GM12801 (cell line): ENCODE results near the gene CRB2.

ENCODE experiments used
- TF ChIP-seq, protein P1 (sequence below): IDR thresholded peaks from one replicate; pipeline ENCODE4 v1.5.1; 2011; ENCODE audit warnings: control low read depth; ENCODE audit not compliant: insufficient read length; ENCODE audit errors: extremely low read depth

The CRB2 gene

DNA sequence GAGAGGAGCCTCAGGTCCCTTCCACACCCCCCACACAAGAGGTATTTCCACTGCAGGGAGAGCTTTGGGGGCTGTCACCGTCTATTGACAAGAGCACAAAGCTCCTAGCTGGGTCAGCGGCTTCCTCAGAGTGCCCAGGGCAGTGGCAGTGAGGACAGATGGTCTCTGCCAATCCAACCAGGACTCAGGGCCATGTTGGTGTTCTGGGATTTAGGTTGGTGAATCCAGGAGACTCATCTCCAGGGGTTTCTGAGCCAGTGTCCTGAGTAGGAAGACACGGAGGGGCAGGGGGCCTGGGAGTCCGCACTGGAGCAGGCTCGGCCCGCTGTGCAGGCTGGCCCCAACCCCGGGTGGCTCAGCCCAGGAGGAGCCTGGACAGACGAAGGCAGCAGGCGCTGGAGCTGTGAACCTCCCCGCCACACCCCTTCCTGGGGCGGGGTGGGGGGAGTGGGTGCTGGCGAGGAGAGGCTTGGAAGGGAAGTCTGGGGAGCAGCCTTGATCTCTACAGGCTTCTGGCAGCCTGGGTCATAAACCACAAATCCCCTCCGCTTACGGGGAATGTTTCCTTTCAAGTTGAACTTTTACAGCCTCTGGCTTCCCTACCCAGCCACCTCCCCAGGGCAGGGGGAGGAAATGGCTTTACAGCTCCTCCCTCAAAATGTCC lies 19.6 kb downstream of the CRB2 start:
- TF ChIP-seq, protein P1, sequence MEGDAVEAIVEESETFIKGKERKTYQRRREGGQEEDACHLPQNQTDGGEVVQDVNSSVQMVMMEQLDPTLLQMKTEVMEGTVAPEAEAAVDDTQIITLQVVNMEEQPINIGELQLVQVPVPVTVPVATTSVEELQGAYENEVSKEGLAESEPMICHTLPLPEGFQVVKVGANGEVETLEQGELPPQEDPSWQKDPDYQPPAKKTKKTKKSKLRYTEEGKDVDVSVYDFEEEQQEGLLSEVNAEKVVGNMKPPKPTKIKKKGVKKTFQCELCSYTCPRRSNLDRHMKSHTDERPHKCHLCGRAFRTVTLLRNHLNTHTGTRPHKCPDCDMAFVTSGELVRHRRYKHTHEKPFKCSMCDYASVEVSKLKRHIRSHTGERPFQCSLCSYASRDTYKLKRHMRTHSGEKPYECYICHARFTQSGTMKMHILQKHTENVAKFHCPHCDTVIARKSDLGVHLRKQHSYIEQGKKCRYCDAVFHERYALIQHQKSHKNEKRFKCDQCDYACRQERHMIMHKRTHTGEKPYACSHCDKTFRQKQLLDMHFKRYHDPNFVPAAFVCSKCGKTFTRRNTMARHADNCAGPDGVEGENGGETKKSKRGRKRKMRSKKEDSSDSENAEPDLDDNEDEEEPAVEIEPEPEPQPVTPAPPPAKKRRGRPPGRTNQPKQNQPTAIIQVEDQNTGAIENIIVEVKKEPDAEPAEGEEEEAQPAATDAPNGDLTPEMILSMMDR: no peak

DNA sequence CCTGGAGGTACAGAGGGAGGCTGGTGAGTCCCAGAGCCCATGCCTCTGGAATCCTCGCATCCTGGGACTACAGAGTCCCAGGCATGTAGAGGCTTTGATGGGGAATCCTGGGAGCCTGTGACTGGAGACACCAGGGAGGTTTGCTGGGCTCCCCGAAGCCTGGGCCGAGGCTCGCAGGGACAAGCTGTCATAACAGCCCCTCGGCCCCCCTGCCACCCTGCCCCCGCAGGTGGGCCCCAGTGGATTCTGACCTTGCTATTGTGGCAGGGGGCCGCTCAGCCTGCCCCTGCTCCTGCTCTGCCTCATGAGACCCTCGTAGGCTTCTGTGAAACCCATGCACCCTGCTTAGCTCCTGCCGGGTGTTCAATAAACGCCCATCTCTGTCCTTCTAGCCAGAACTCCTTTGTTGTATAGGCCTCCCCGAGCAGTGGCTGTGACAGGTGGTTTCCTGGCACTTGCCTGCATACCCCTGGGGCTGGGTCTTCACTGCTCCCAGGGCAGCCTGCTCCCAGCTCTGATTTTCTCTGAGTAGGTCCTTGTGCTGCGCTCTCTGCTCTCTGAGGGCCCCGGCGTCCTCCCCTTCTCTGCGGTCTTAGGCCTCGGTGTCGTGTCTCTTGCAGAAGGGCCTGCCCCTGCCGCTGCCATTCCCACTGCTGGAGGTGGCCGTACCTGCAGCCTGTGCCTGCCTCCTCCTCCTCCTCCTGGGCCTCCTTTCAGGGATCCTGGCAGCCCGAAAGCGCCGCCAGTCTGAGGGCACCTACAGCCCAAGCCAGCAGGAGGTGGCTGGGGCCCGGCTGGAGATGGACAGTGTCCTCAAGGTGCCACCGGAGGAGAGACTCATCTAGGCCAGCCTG lies 20.4 kb downstream of the CRB2 start:
- TF ChIP-seq, protein P1: no peak

DNA sequence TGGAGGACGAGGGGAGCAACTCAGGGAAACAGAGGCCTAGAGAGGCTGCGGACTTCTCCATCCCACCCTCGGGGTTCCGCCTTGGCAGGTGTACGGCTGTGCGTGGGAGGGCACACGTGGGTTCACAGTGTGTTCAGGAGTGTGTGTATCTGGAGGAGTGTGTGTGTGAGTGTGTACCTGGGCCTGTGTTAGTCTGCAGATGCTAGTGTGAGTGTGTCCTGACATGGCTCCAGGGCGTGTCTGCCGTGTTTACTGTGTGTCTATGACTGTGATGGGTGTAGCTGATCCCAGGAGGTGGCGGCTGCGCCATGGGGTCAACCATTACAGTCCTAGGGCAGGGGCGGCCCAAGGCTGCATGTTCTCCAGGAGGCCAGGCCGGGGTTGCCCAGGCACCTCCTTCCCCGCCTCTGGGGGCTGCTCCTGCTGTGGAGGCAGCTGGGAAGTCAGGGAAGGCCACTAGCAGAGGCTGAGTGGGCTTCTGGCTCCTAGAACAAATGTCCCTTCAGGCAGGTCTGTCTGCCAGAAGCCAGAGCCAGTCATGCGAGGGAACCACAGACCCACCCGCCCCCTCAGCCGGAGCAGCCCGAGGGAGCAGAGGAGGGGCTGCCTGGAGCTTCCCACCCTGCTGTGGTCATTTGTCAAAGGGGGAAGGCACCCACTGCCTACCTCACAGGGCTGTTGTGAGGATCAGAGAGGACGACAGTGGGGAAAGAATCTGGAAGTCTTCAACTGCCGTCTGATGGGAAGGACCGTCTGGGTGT lies 21.4 kb downstream of the CRB2 start:
- TF ChIP-seq, protein P1: no peak

DNA sequence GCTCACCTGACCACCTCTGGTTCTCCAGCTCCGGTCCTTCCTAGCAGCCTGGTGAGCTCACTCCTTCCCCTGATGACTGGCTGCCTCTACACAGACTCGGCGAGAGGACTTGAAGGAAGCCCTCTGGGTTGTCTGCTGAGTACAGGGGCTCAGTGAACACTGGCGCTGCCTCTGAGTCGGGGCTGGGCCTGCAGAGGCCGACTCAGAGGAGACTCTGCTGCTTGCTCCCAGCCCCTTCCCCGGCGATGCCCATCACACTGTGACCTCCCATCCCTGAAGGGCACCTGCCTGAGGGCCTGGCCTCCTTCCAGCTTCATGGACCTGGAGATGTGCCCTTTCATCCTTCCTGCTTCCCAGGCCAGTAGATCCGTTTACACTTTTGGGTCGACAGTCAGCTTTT lies 22.0 kb downstream of the CRB2 start:
- TF ChIP-seq, protein P1: no peak

DNA sequence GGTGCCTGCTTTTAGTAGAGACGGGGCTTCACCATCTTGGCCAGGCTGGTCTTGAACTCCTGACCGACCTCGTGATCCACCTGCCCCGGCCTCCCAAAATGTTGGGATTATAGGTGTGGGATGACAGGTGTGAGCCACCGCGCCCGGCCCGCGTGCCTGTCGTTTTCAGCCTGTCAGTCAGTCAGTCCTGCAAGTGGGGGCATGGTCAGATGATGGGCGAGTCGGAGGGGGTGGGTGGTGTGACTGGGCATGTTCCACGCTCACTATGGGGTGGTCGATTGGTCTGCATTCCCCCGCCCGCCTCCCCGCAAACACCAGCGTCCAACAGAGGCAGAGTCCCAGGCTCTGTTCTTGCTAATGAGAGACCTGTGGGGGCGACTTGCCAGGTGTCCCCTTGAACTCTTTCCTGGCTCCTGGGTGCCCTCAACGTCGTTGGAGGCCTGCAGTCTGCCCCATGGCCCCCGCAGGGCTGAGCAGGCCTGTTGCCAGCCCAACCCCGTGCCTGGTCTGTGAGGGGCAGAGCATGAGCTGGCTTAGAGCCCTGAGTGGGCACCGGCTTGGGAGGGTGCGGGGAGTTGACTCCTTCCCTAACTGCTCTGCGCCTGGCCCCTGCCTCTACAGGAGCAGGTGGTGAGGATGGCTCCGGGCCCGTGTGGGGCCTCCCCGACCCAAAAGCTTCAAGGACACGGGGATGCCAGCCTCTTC lies 23.1 kb downstream of the CRB2 start:
- TF ChIP-seq, protein P1: no peak

DNA sequence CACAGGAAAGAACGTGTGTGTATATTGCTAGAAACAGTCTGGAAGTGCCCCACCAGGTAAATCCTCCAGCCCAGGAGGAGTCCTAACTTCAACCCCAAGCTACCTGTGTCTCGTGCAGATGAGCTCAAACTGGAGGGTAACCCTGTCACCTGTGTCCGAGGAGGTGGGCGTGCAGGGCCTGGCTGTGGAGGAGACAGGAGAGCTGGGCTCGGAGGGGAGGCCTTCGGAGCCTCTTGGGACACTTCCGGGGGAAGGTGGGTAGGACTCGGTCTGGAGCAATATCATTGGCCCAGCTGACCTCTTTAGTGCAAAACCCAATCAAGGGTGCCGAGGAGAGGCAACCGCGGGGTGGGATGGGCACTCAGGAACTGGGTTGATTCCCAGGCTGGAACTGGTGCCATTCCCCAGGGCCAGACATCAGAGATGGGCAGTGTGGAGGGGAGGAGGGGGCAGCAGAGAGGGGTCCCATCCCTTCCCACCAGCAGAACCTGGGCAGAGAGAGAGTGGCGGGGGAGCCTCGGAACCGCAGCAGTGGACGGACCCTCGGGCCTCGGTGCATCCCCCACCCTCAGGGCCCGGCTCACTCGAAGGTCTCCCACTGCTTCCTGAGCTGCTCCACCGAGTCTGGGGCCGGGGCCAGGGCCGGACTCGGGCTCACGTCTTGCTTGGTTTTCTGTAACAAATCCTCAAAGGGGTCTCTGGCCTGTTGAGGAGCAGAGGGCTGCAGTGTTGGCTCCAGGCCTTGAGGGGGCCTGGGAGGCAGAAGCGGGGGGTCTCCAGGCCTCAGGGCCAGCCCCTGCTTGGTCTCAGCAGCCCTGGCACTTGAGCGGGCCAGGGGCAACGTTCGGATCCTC lies 25.1 kb downstream of the CRB2 start:
- TF ChIP-seq, protein P1: no peak
